Kasumi-1 (cell line): Measurements from ENCODE around the gene TET1.
"Not testable (repeated sequence)": the region's sequence is repeated elsewhere in the genome, so short reads cannot be mapped to it uniquely, and the experiment has no call there.

Source experiments
- DNase-seq, 2 experiments: peaks; one replicate each; lab custom pipeline; 2025; lab: John Stamatoyannopoulos, UW

TET1 gene

GRCh38 chr10:68611227-68611626 is 51.1 kb downstream of the TET1 start:
- no peak for DNase-seq

GRCh38 chr10:68613974-68614373 is 53.8 kb downstream of the TET1 start:
- not testable (repeated sequence) for DNase-seq

- not testable (repeated sequence) for DNase-seq
Observed at GRCh38 chr10:68617691-68618090, 57.6 kb downstream of the TET1 start.

- no peak for DNase-seq
Observed at GRCh38 chr10:68618234-68618633, 58.1 kb downstream of the TET1 start.

GRCh38 chr10:68619595-68619994 is 59.5 kb downstream of the TET1 start:
- no peak for DNase-seq

- no peak for DNase-seq
Observed at GRCh38 chr10:68625316-68625921, 65.3 kb downstream of the TET1 start.

GRCh38 chr10:68628576-68629127 is 68.5 kb downstream of the TET1 start:
- DNase-seq, result no peak

GRCh38 chr10:68632271-68632560 is 72.1 kb downstream of the TET1 start:
- DNase-seq, result not testable (repeated sequence)

GRCh38 chr10:68633281-68633680 is 73.1 kb downstream of the TET1 start:
- no peak for DNase-seq

GRCh38 chr10:68633816-68634466 is 73.8 kb downstream of the TET1 start:
- no peak for DNase-seq

- DNase-seq, result no peak
Observed at GRCh38 chr10:68636335-68636734, 76.2 kb downstream of the TET1 start.

- DNase-seq, result not testable (repeated sequence)
Observed at GRCh38 chr10:68643550-68643949, 83.4 kb downstream of the TET1 start.

GRCh38 chr10:68647672-68648341 is 87.7 kb downstream of the TET1 start:
- no peak for DNase-seq

- DNase-seq, result no peak
Observed at GRCh38 chr10:68655620-68656126, 95.5 kb downstream of the TET1 start.

- no peak for DNase-seq
Observed at GRCh38 chr10:68665841-68666240, 105.7 kb downstream of the TET1 start.

GRCh38 chr10:68666280-68666760 is 106.2 kb downstream of the TET1 start:
- DNase-seq, result no peak

- DNase-seq, result no peak
Observed at GRCh38 chr10:68668231-68668630, 108.1 kb downstream of the TET1 start.

- DNase-seq, result no peak
Observed at GRCh38 chr10:68668972-68669371, 108.8 kb downstream of the TET1 start.

GRCh38 chr10:68684413-68684812 is 124.3 kb downstream of the TET1 start:
- DNase-seq, result no peak

- no peak for DNase-seq
Observed at GRCh38 chr10:68696018-68696417, 135.9 kb downstream of the TET1 start.

- DNase-seq, result no peak
Observed at GRCh38 chr10:68697106-68697505, 137.0 kb downstream of the TET1 start.

- no peak for DNase-seq
Observed at GRCh38 chr10:68700197-68700596, 140.1 kb downstream of the TET1 start.

GRCh38 chr10:68705548-68705947 is 145.4 kb downstream of the TET1 start:
- no peak for DNase-seq
